Measurements from ENCODE around the gene ARPC5L.
"Not testable (repeated sequence)": the region's sequence is repeated elsewhere in the genome, so short reads cannot be mapped to it uniquely, and the experiment has no call there.

Gene ARPC5L

GRCh38 chr9:124894741-124895170 lies 32.8 kb downstream of the ARPC5L start:
- FAIRE-seq = no peak

- no peak for FAIRE-seq
Measured at GRCh38 chr9:124897570-124898460, 35.9 kb downstream of the ARPC5L start.

- no peak for FAIRE-seq
Measured at GRCh38 chr9:124899845-124900244, 37.9 kb downstream of the ARPC5L start.

- no peak for FAIRE-seq
Measured at GRCh38 chr9:124906966-124907365, 45.0 kb downstream of the ARPC5L start.

GRCh38 chr9:124908098-124908497 lies 46.2 kb downstream of the ARPC5L start:
- no peak for FAIRE-seq

GRCh38 chr9:124911766-124912165 lies 49.8 kb downstream of the ARPC5L start:
- no peak for FAIRE-seq

GRCh38 chr9:124913378-124913777 lies 51.4 kb downstream of the ARPC5L start:
- no peak for FAIRE-seq

- no peak for FAIRE-seq
Measured at GRCh38 chr9:124914753-124915405, 52.9 kb downstream of the ARPC5L start.

- FAIRE-seq = not testable (repeated sequence)
Measured at GRCh38 chr9:124920394-124920793, 58.5 kb downstream of the ARPC5L start.
